ENCODE data around the gene DDC. TPM values are rescaled to one million over a fixed set of nuclear protein-coding genes. Genes with fewer than 3 reads are reported as not detected.
"Not testable (repeated sequence)": the region's sequence is repeated elsewhere in the genome, so short reads cannot be mapped to it uniquely, and the experiment has no call there.

Gene DDC
- total RNA-seq, 4 donors from 2014 or later: 0.35 TPM; not detected in 3

- Histone ChIP-seq H3K4me1 (peaks cover 0 to 8% (median 0%) of the 10 kb centered on the region in 3 donors), H3K4me3 (peak overlapping the region in 1 of 4 donors; percentile 50), H3K9me3 (no peaks in the 10 kb centered on the region), H3K36me3 (no peaks in the 10 kb centered on the region), H3K27me3 (no peaks in the 10 kb centered on the region), H3K27ac (no peak overlapping the region)
- peak; percentile 25 for DNase-seq
- intact Hi-C loops (cut with DNase I): loop anchor here (5.0 kb wide), 1 partner anchor 209 kb away; no protein-coding TSS in a partner anchor
- WGBS, 2 donors: 9 to 32% methylated on average over 10 to 18 of the region's 30 CpGs
- TF ChIP-seq POLR2A (IDR thresholded peaks at IDR 0.05) (no peak), CTCF (IDR thresholded peaks at IDR 0.05) (peak; percentile 79 to 93 (median 88))
These were observed 97.2 kb downstream of the DDC start for GRCh38 chr7:50467817-50468610.

- TF ChIP-seq CTCF (IDR thresholded peaks at IDR 0.05) (no peak), POLR2A (IDR thresholded peaks at IDR 0.05) (no peak)
- WGBS, 2 donors: 97 to 98% methylated on average over 11 of the region's 11 CpGs
- Histone ChIP-seq H3K4me1 (peaks cover 0 to 8% (median 0%) of the 10 kb centered on the region in 3 donors), H3K9me3 (no peaks in the 10 kb centered on the region), H3K4me3 (no peak overlapping the region), H3K36me3 (no peaks in the 10 kb centered on the region), H3K27ac (no peak overlapping the region), H3K27me3 (no peaks in the 10 kb centered on the region)
- no peak for DNase-seq
- intact Hi-C loops (cut with DNase I): loop anchor here (5.0 kb wide), 1 partner anchor 210 kb away; no protein-coding TSS in a partner anchor
These were observed 98.2 kb downstream of the DDC start for GRCh38 chr7:50466815-50467585.

- no peaks in the 10 kb centered on the region for H3K9me3 ChIP-seq
- H3K4me3 ChIP-seq: no peak overlapping the region
- H3K27me3 ChIP-seq: no peaks in the 10 kb centered on the region
- H3K4me1 ChIP-seq: peaks cover 0 to 5% (median 0%) of the 10 kb centered on the region in 3 donors
- 93 to 94% methylated on average over 4 to 7 of the region's 13 CpGs for WGBS, 2 donors
- no peak for TF ChIP-seq CTCF (IDR thresholded peaks at IDR 0.05)
- TF ChIP-seq POLR2A (IDR thresholded peaks at IDR 0.05): no peak
- no peaks in the 10 kb centered on the region for H3K36me3 ChIP-seq
- intact Hi-C loops (cut with DNase I): no loop called here
- no peak for DNase-seq
- no peak overlapping the region for H3K27ac ChIP-seq
These were observed 102.2 kb downstream of the DDC start for GRCh38 chr7:50463035-50463434.

- intact Hi-C loops (cut with DNase I): no loop called here
- WGBS, 2 donors: 34 to 59% methylated on average over 4 of the region's 4 CpGs
- Histone ChIP-seq H3K27ac (no peak overlapping the region), H3K4me3 (no peak overlapping the region), H3K27me3 (no peaks in the 10 kb centered on the region), H3K9me3 (no peaks in the 10 kb centered on the region), H3K4me1 (no peaks in the 10 kb centered on the region), H3K36me3 (no peaks in the 10 kb centered on the region)
- TF ChIP-seq POLR2A (IDR thresholded peaks at IDR 0.05): no peak
- DNase-seq: no peak
These were observed 102.8 kb downstream of the DDC start for GRCh38 chr7:50462361-50462760.

- WGBS, 2 donors: 100% methylated on average over 1 of the region's 1 CpG
These were observed 103.5 kb downstream of the DDC start for GRCh38 chr7:50461695-50462094.

GRCh38 chr7:50459183-50459582 is 106.0 kb downstream of the DDC start:
- H3K27me3 ChIP-seq; H3K9me3 ChIP-seq; H3K4me3 ChIP-seq; intact Hi-C loops (cut with DNase I); H3K36me3 ChIP-seq; H3K4me1 ChIP-seq; DNase-seq; H3K27ac ChIP-seq: not testable (repeated sequence)
- no CpG with 5 or more reads among the region's 27 CpGs for WGBS, 2 donors

More at GRCh38 chr7:50461695-50462094, 103.5 kb downstream of the DDC start:
- Histone ChIP-seq H3K27me3 (no peaks in the 10 kb centered on the region), H3K4me1 (no peaks in the 10 kb centered on the region), H3K36me3 (no peaks in the 10 kb centered on the region), H3K27ac (no peak overlapping the region), H3K9me3 (no peaks in the 10 kb centered on the region), H3K4me3 (no peak overlapping the region)
- intact Hi-C loops (cut with DNase I): no loop called here
- DNase-seq: no peak
- no peak for TF ChIP-seq POLR2A (IDR thresholded peaks at IDR 0.05)
- no peak for TF ChIP-seq CTCF (IDR thresholded peaks at IDR 0.05)

GRCh38 chr7:50458651-50459050 is 106.6 kb downstream of the DDC start:
- 81 to 92% methylated on average over 2 to 4 of the region's 4 CpGs for WGBS, 2 donors
- H3K4me3 ChIP-seq; intact Hi-C loops (cut with DNase I): not testable (repeated sequence)

More at GRCh38 chr7:50458651-50459050, 106.6 kb downstream of the DDC start:
- not testable (repeated sequence) for H3K36me3 ChIP-seq, DNase-seq, H3K9me3 ChIP-seq, H3K27ac ChIP-seq, H3K4me1 ChIP-seq, H3K27me3 ChIP-seq

Measured in esophagus squamous epithelium (tissue), 5 donors.